Testis (tissue), 3 donors: Measurements from ENCODE around the gene CA10. TPM values are rescaled to one million over a fixed set of nuclear protein-coding genes. Genes with fewer than 3 reads are reported as not detected.

Experiments
- DNase-seq: peaks from one replicate; pipeline ENCODE4 v3.0.0-alpha.2; 2019
- H3K27ac ChIP-seq, 2 donors: fragments of 200-600 bp; sonication (generic); one replicate each; pipeline ENCODE4 v1.5.1; 2019
- H3K27me3 ChIP-seq: fragments of 200-600 bp; sonication (generic); one replicate; pipeline ENCODE4 v1.5.1; 2019
- H3K36me3 ChIP-seq: fragments of 200-600 bp; sonication (generic); one replicate; pipeline ENCODE4 v1.5.1; 2017; ENCODE audit warnings: low read depth; ENCODE audit errors: missing control alignments
- H3K4me1 ChIP-seq: fragments of 200-600 bp; sonication (generic); one replicate; pipeline ENCODE4 v1.5.1; 2019
- H3K4me3 ChIP-seq, 2 donors: fragments of 200-600 bp; sonication (generic); one replicate each; pipeline ENCODE4 v1.5.1; 2017 to 2019
- H3K9me3 ChIP-seq: fragments of 200-600 bp; sonication (generic); one replicate; pipeline ENCODE4 v1.5.1; 2017
- CTCF ChIP-seq, 3 experiments: fragments of 450-650 bp in 2 of 3; fragments of 200-600 bp in 1 of 3; sonication (generic) in 1 of 3; IDR thresholded peaks; one replicate each; pipeline ENCODE4 v1.5.1; 2016 to 2019; ENCODE audit warnings: antibody characterized with exemption in 3 of 3, mild to moderate bottlenecking in 2 of 3, moderate library complexity in 1 of 3
- POLR2A ChIP-seq: fragments of 450-650 bp; IDR thresholded peaks from one replicate; pipeline ENCODE4 v1.6.1; 2017; ENCODE audit warnings: antibody characterized with exemption, mild to moderate bottlenecking, moderate library complexity
- whole genome bisulfite sequencing, 2 donors: methylation state at CpG; one replicate each; pipeline ENCODE4 v1.1.5; 2018; 5-methylcytosine and 5-hydroxymethylcytosine counted together
- intact Hi-C: fragments of 100-400 bp; cut with DNase I; formaldehyde crosslinking; loops from one replicate; pipeline ENCODE4 v1.15.1; 2023; ENCODE audit warnings: low total_unique reads
- polyA plus RNA-seq: library from polyadenylated mRNA; stranded (reverse); fragments of 350-450 nt; fragmentation: Illumina TruSeq; extraction: RNeasy Lipid Tissue Mini Kit (QIAGEN cat#74804); gene quantifications from one replicate; pipeline ENCODE4 v1.2.3, GENCODE V29; 2014; ENCODE audit warnings: low read depth, low replicate concordance; ENCODE audit not compliant: insufficient read depth
- total RNA-seq, 2 donors: library from RNA; depleted of rRNA; stranded (reverse); fragments of >200 nt; gene quantifications; one replicate each; pipeline ENCODE4 v1.2.3, GENCODE V29; 2016

The CA10 gene
- total and polyA plus RNA-seq, 3 donors from 2014 or later, result 5.0 to 30.7 (median 5.3) TPM

GRCh38 chr17:51933647-51934046 is 224.9 kb downstream of the CA10 start:
- Histone ChIP-seq H3K4me3 (no peak overlapping the region), H3K4me1 (no peaks in the 10 kb centered on the region), H3K27me3 (no peaks in the 10 kb centered on the region), H3K9me3 (no peaks in the 10 kb centered on the region), H3K27ac (no peak overlapping the region), H3K36me3 (no peaks in the 10 kb centered on the region)
- intact Hi-C loops, result no loop called here
- 88 to 90% methylated on average over 7 of the region's 7 CpGs for WGBS, 2 donors
- no peak for DNase-seq
- TF ChIP-seq CTCF (IDR thresholded peaks at IDR 0.05) (no peak), POLR2A (no peak)

GRCh38 chr17:51926448-51926847 is 232.1 kb downstream of the CA10 start:
- Histone ChIP-seq H3K4me3 (no peak overlapping the region), H3K27ac (no peak overlapping the region), H3K9me3 (no peaks in the 10 kb centered on the region), H3K4me1 (no peaks in the 10 kb centered on the region), H3K36me3 (no peaks in the 10 kb centered on the region), H3K27me3 (no peaks in the 10 kb centered on the region)
- peak; percentile 19 for DNase-seq
- WGBS, 2 donors, result 34 to 38% methylated on average over 4 of the region's 4 CpGs
- TF ChIP-seq POLR2A (no peak), CTCF (IDR thresholded peaks at IDR 0.05) (no peak)
- intact Hi-C loops, result no loop called here

- DNase-seq, result no peak
- 87 to 89% methylated on average over 1 of the region's 1 CpG for WGBS, 2 donors
- Histone ChIP-seq H3K27me3 (no peaks in the 10 kb centered on the region), H3K4me1 (no peaks in the 10 kb centered on the region), H3K27ac (no peak overlapping the region), H3K4me3 (no peak overlapping the region), H3K36me3 (no peaks in the 10 kb centered on the region), H3K9me3 (no peaks in the 10 kb centered on the region)
- TF ChIP-seq CTCF (IDR thresholded peaks at IDR 0.05) (no peak), POLR2A (no peak)
- intact Hi-C loops, result no loop called here
Observed at GRCh38 chr17:51921500-51921899, 237.0 kb downstream of the CA10 start.

- Histone ChIP-seq H3K4me1 (no peaks in the 10 kb centered on the region), H3K27me3 (no peaks in the 10 kb centered on the region), H3K36me3 (no peaks in the 10 kb centered on the region), H3K9me3 (no peaks in the 10 kb centered on the region), H3K4me3 (no peak overlapping the region), H3K27ac (no peak overlapping the region)
- TF ChIP-seq POLR2A, result no peak
- TF ChIP-seq CTCF (IDR thresholded peaks at IDR 0.05), result no peak
- DNase-seq, result no peak
- intact Hi-C loops, result no loop called here
Observed at GRCh38 chr17:51914577-51914976, 243.9 kb downstream of the CA10 start.

- TF ChIP-seq CTCF (IDR thresholded peaks at IDR 0.05), result no peak
- no peak for TF ChIP-seq POLR2A
- DNase-seq, result no peak
- Histone ChIP-seq H3K27me3 (no peaks in the 10 kb centered on the region), H3K36me3 (no peaks in the 10 kb centered on the region), H3K27ac (no peak overlapping the region), H3K4me3 (no peak overlapping the region), H3K9me3 (no peaks in the 10 kb centered on the region), H3K4me1 (no peaks in the 10 kb centered on the region)
- intact Hi-C loops, result no loop called here
- 65 to 69% methylated on average over 4 of the region's 4 CpGs for WGBS, 2 donors
Observed at GRCh38 chr17:51913491-51914205, 244.9 kb downstream of the CA10 start.
